WTC11 (cell line): ENCODE data around the gene FEM1C. TPM values are rescaled to one million over a fixed set of nuclear protein-coding genes. Genes with fewer than 3 reads are reported as not detected.
"Not testable (repeated sequence)": the region's sequence is repeated elsewhere in the genome, so short reads cannot be mapped to it uniquely, and the experiment has no call there.

Experiments used
- ATAC-seq: fragments of 200-7000 bp; cut with Tn5 transposase; 2 replicates; pipeline ENCODE4 v1.10.0; 2021; ENCODE audit warnings: mild to moderate bottlenecking, moderate library complexity
- CTCF ChIA-PET: fragments of 300-600 bp; sonication (Branson Sonifier 250); formaldehyde crosslinking; loops from one replicate; lab custom pipeline; 2021; ENCODE audit warnings: antibody characterized with exemption; lab: Charles Lee
- POLR2A ChIA-PET: fragments of 350-600 bp; sonication (Branson Sonifier 250); formaldehyde crosslinking; loops from one replicate; lab custom pipeline; 2021; ENCODE audit warnings: antibody characterized with exemption; lab: Charles Lee
- DNase-seq: peaks from one replicate; pipeline ENCODE4 v3.0.0; 2021; ENCODE audit warnings: low spot score
- H3K27ac Mint-ChIP-seq: 2 replicates; pipeline ENCODE4 v1.8.0; 2021; ENCODE audit warnings: mixed read lengths
- H3K27me3 Mint-ChIP-seq: 2 replicates; pipeline ENCODE4 v1.8.0; 2021; ENCODE audit warnings: low read depth, mild to moderate bottlenecking, moderate library complexity, mixed read lengths
- H3K36me3 Mint-ChIP-seq: 2 replicates; pipeline ENCODE4 v1.8.0; 2021; ENCODE audit warnings: mixed read lengths
- H3K4me1 Mint-ChIP-seq: 2 replicates; pipeline ENCODE4 v1.8.0; 2022; ENCODE audit warnings: mixed read lengths
- H3K4me3 Mint-ChIP-seq: 2 replicates; pipeline ENCODE4 v1.8.0; 2021; ENCODE audit warnings: mild to moderate bottlenecking, moderate library complexity, mixed read lengths
- H3K9me3 Mint-ChIP-seq: 2 replicates; pipeline ENCODE4 v1.8.0; 2021; ENCODE audit warnings: mixed read lengths
- AR ChIP-seq: fragments of 250-450 bp; sonication (Bioruptor Pico); IDR thresholded peaks from 2 replicates; pipeline ENCODE4 v1.9.0; 2021; ENCODE audit warnings: mild to moderate bottlenecking
- CDX4 ChIP-seq: fragments of 250-450 bp; sonication (Bioruptor Pico); IDR thresholded peaks from 2 replicates; pipeline ENCODE4 v1.9.0; 2021; ENCODE audit warnings: moderate library complexity, mild to moderate bottlenecking, inconsistent platforms, borderline replicate concordance
- E2F1 ChIP-seq: sonication (generic); formaldehyde crosslinking; IDR thresholded peaks from 2 replicates; pipeline ENCODE4 v1.8.0; 2022; ENCODE audit warnings: mild to moderate bottlenecking, missing genetic modification reagents
- FOXP4 ChIP-seq: sonication (generic); formaldehyde crosslinking; IDR thresholded peaks from 2 replicates; pipeline ENCODE4 v1.8.0; 2022; ENCODE audit warnings: mild to moderate bottlenecking, missing genetic modification reagents
- GTF2I ChIP-seq: fragments of 250-450 bp; sonication (Bioruptor Pico); conservative IDR thresholded peaks from 2 replicates; pipeline ENCODE4 v1.4.0; 2021; ENCODE audit warnings: mild to moderate bottlenecking
- HMGXB4 ChIP-seq: sonication (generic); formaldehyde crosslinking; IDR thresholded peaks from 2 replicates; pipeline ENCODE4 v1.8.1; 2023; ENCODE audit warnings: mild to moderate bottlenecking, moderate library complexity, missing genetic modification reagents
- IRF1 ChIP-seq: sonication (generic); formaldehyde crosslinking; IDR thresholded peaks from 2 replicates; pipeline ENCODE4 v1.8.0; 2023; ENCODE audit warnings: missing genetic modification reagents
- MLX ChIP-seq: sonication (generic); formaldehyde crosslinking; IDR thresholded peaks from 2 replicates; pipeline ENCODE4 v1.8.1; 2023; ENCODE audit warnings: mild to moderate bottlenecking, missing genetic modification reagents, moderate library complexity
- MYBL2 ChIP-seq: sonication (generic); formaldehyde crosslinking; IDR thresholded peaks from 2 replicates; pipeline ENCODE4 v1.8.1; 2023; ENCODE audit warnings: mild to moderate bottlenecking, moderate library complexity, missing genetic modification reagents
- NFATC4 ChIP-seq: fragments of 250-450 bp; sonication (Bioruptor Pico); IDR thresholded peaks from 2 replicates; pipeline ENCODE4 v1.9.0; 2021; ENCODE audit warnings: mild to moderate bottlenecking
- NFE2L1 ChIP-seq: sonication (generic); formaldehyde crosslinking; IDR thresholded peaks from 2 replicates; pipeline ENCODE4 v1.8.1; 2023; ENCODE audit warnings: missing genetic modification reagents
- NR2C2 ChIP-seq: sonication (generic); formaldehyde crosslinking; IDR thresholded peaks from 2 replicates; pipeline ENCODE4 v1.8.0; 2022; ENCODE audit warnings: mild to moderate bottlenecking, missing genetic modification reagents
- RORB ChIP-seq: fragments of 250-450 bp; sonication (Bioruptor Pico); IDR thresholded peaks from 2 replicates; pipeline ENCODE4 v1.9.0; 2021; ENCODE audit warnings: mild to moderate bottlenecking
- SOX15 ChIP-seq: fragments of 250-450 bp; sonication (Bioruptor Pico); IDR thresholded peaks from 2 replicates; pipeline ENCODE4 v1.9.0; 2021; ENCODE audit warnings: mild to moderate bottlenecking
- TEAD1 ChIP-seq: sonication (generic); formaldehyde crosslinking; IDR thresholded peaks from 2 replicates; pipeline ENCODE4 v1.8.0; 2022; ENCODE audit warnings: mild to moderate bottlenecking, missing genetic modification reagents
- USF1 ChIP-seq: sonication (generic); formaldehyde crosslinking; IDR thresholded peaks from 2 replicates; pipeline ENCODE4 v1.8.0; 2022; ENCODE audit warnings: mild to moderate bottlenecking, missing genetic modification reagents
- ZNF121 ChIP-seq: sonication (generic); formaldehyde crosslinking; IDR thresholded peaks from 2 replicates; pipeline ENCODE4 v1.8.0; 2023; ENCODE audit warnings: missing genetic modification reagents
- ZNF423 ChIP-seq: fragments of 250-450 bp; sonication (Bioruptor Pico); IDR thresholded peaks from 2 replicates; pipeline ENCODE4 v2.1.2; 2022; ENCODE audit warnings: mild to moderate bottlenecking, moderate library complexity
- total RNA-seq: library from RNA; stranded (reverse); gene quantifications from 3 replicates; pipeline ENCODE4 v1.2.3, GENCODE V29; 2021

The FEM1C gene
- total RNA-seq, 1 experiment from 2014 or later, result 13.6 TPM

- TF ChIP-seq CDX4 (CRISPR knock-in tag) (no peak), RORB (CRISPR knock-in tag) (no peak), GTF2I (CRISPR knock-in tag) (no peak), HMGXB4 (CRISPR knock-in tag) (no peak), ZNF121 (no peak)
Measured at GRCh38 chr5:115480271-115480670, 64.3 kb downstream of the FEM1C start (continued).

- not testable (repeated sequence) for H3K4me3 Mint-ChIP-seq, H3K27me3 Mint-ChIP-seq, H3K4me1 Mint-ChIP-seq, DNase-seq, ATAC-seq, H3K27ac Mint-ChIP-seq, H3K9me3 Mint-ChIP-seq, H3K36me3 Mint-ChIP-seq
- ChIA-PET POLR2A (interaction anchor here (0.6 kb wide), 1 partner anchor 67 kb away, joined by 7 read pairs; no protein-coding TSS in a partner anchor), CTCF (interaction anchor here (0.9 kb wide), 1 partner anchor 95 kb away, joined by 3 read pairs; no protein-coding TSS in a partner anchor)
Measured at GRCh38 chr5:115479166-115479873, 65.3 kb downstream of the FEM1C start.

- H3K9me3 Mint-ChIP-seq, result peaks cover 8% of the 10 kb centered on the region
- ChIA-PET POLR2A (no interaction called here), CTCF (no interaction called here)
- H3K4me1 Mint-ChIP-seq, result peaks cover under 1% of the 10 kb centered on the region; the same call in 1 of the 2 replicates
- ATAC-seq (no peak), DNase-seq (no peak)
- no peak overlapping the region for H3K4me3 Mint-ChIP-seq
- no peaks in the 10 kb centered on the region for H3K27me3 Mint-ChIP-seq
- no peak overlapping the region for H3K27ac Mint-ChIP-seq
- H3K36me3 Mint-ChIP-seq, result no peaks in the 10 kb centered on the region
- no peak for TF ChIP-seq NFATC4 (CRISPR knock-in tag)
- no peak for TF ChIP-seq NFE2L1
- TF ChIP-seq NR2C2 (CRISPR knock-in tag), result no peak
- no peak for TF ChIP-seq FOXP4 (CRISPR knock-in tag)
- TF ChIP-seq GTF2I (CRISPR knock-in tag), result no peak
- no peak for TF ChIP-seq SOX15
- TF ChIP-seq ZNF423 (CRISPR knock-in tag), result no peak
- TF ChIP-seq AR (CRISPR knock-in tag), result no peak
- no peak for TF ChIP-seq IRF1 (CRISPR knock-in tag)
- TF ChIP-seq USF1, result no peak
- TF ChIP-seq TEAD1 (CRISPR knock-in tag), result no peak
- TF ChIP-seq E2F1 (CRISPR knock-in tag), result no peak
- TF ChIP-seq MLX (CRISPR knock-in tag), result no peak
- TF ChIP-seq MYBL2 (CRISPR knock-in tag), result no peak
Measured at GRCh38 chr5:115478281-115478680, 66.3 kb downstream of the FEM1C start.
